Mucosa of rectum (tissue), 2 donors: ENCODE data around the gene KIF1B.

Source experiments
- H3K27ac ChIP-seq, 2 donors: one replicate each; pipeline ENCODE4 v1.7.0; 2013; ENCODE audit warnings: inconsistent platforms in 2 of 2, low read depth in 2 of 2, low read length in 2 of 2
- H3K27me3 ChIP-seq, 2 donors: one replicate each; pipeline ENCODE4 v1.7.0; 2013; ENCODE audit warnings: low read length in 2 of 2; ENCODE audit not compliant: control insufficient read depth in 2 of 2, insufficient read depth in 2 of 2
- H3K36me3 ChIP-seq, 2 donors: one replicate each; pipeline ENCODE4 v1.7.0; 2013; ENCODE audit warnings: low read length in 2 of 2; ENCODE audit not compliant: control insufficient read depth in 2 of 2, insufficient read depth in 2 of 2
- H3K4me1 ChIP-seq, 2 donors: one replicate each; pipeline ENCODE4 v1.7.0; 2013; ENCODE audit warnings: low read length in 2 of 2, mild to moderate bottlenecking in 1 of 2; ENCODE audit not compliant: control insufficient read depth in 2 of 2, insufficient read depth in 2 of 2
- H3K4me3 ChIP-seq, 2 donors: one replicate each; pipeline ENCODE4 v1.7.0; 2013; ENCODE audit warnings: low read length in 2 of 2
- H3K9ac ChIP-seq, 2 donors: one replicate each; pipeline ENCODE4 v1.7.0; 2013; ENCODE audit warnings: low read length in 2 of 2, low read depth in 1 of 2, mild to moderate bottlenecking in 1 of 2
- H3K9me3 ChIP-seq, 2 donors: one replicate each; pipeline ENCODE4 v1.7.0; 2013; ENCODE audit warnings: low read length in 2 of 2; ENCODE audit not compliant: control insufficient read depth in 2 of 2
- donor health status: healthy.
- donor health status: Normal muscosa, but diverticular disease.

KIF1B gene

GRCh38 chr1:10295481-10296085 is 85.2 kb downstream of the KIF1B start:
- peaks cover 33 to 39% of the 10 kb centered on the region in 2 donors for H3K36me3 ChIP-seq
- no peaks in the 10 kb centered on the region for H3K9me3 ChIP-seq
- H3K27me3 ChIP-seq: no peaks in the 10 kb centered on the region
- H3K4me1 ChIP-seq: no peaks in the 10 kb centered on the region
- H3K4me3 ChIP-seq: no peak overlapping the region
- H3K27ac ChIP-seq: no peak overlapping the region
- no peak overlapping the region for H3K9ac ChIP-seq

- H3K27me3 ChIP-seq: no peaks in the 10 kb centered on the region
- no peak overlapping the region for H3K27ac ChIP-seq
- H3K9ac ChIP-seq: no peak overlapping the region
- peak overlapping the region in 1 of 2 donors; percentile 48 for H3K4me3 ChIP-seq
- peaks cover 34 to 43% of the 10 kb centered on the region in 2 donors for H3K36me3 ChIP-seq
- H3K9me3 ChIP-seq: no peaks in the 10 kb centered on the region
- H3K4me1 ChIP-seq: no peaks in the 10 kb centered on the region
Measured at GRCh38 chr1:10299151-10299550, 88.8 kb downstream of the KIF1B start.

DNA sequence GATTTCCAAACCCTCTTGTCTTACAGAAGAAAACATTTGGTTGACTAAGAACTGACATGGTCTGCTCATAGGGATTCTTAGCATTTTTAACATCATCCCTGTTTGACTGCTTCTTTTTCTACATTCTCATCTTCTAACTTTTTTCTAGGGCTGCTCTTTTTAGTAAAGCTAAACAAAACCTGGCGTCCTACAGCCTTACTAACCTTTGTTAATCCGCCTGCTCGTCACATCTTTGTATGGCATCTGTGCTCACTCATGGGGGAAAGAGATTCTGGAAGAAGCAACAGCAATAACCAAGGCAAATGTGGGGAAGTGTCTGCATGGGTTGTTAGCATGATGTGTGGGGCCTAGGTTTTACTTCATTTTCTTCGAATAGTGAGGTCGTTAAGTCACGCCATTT is 92.0 kb downstream of the KIF1B start:
- no peak overlapping the region for H3K27ac ChIP-seq
- peaks cover 16 to 31% of the 10 kb centered on the region in 2 donors for H3K36me3 ChIP-seq
- H3K4me3 ChIP-seq: no peak overlapping the region
- no peaks in the 10 kb centered on the region for H3K9me3 ChIP-seq
- no peaks in the 10 kb centered on the region for H3K4me1 ChIP-seq
- no peak overlapping the region for H3K9ac ChIP-seq
- no peaks in the 10 kb centered on the region for H3K27me3 ChIP-seq

- H3K4me1 ChIP-seq: no peaks in the 10 kb centered on the region
- no peaks in the 10 kb centered on the region for H3K9me3 ChIP-seq
- H3K4me3 ChIP-seq: no peak overlapping the region
- H3K9ac ChIP-seq: no peak overlapping the region
- H3K36me3 ChIP-seq: peaks cover 14 to 30% of the 10 kb centered on the region in 2 donors
- no peaks in the 10 kb centered on the region for H3K27me3 ChIP-seq
- H3K27ac ChIP-seq: no peak overlapping the region
Measured at GRCh38 chr1:10304295-10304694, 93.9 kb downstream of the KIF1B start.

DNA sequence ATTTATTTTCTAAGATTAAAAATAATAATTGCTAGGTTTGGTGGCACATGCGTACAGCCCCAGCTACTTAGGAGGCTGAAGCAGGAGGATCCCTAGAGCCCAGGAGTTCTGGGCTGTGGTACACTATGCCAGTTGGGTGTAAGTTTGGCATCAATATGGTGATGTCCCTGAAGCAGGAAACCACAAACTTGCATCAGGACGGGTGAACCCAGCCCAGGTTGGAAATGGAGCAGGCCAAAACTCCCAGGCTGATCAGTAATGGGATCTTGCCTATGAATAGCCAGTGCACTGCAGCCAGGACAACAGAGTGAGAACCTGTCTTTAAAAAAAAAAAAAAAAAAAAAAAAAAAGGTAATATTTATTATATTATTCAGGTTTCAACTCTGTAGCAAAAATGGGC is 96.1 kb downstream of the KIF1B start:
- H3K27ac ChIP-seq: no peak overlapping the region
- no peaks in the 10 kb centered on the region for H3K27me3 ChIP-seq
- no peaks in the 10 kb centered on the region for H3K9me3 ChIP-seq
- no peak overlapping the region for H3K9ac ChIP-seq
- H3K4me3 ChIP-seq: no peak overlapping the region
- no peaks in the 10 kb centered on the region for H3K4me1 ChIP-seq
- peaks cover 15 to 32% of the 10 kb centered on the region in 2 donors for H3K36me3 ChIP-seq

- no peaks in the 10 kb centered on the region for H3K9me3 ChIP-seq
- H3K9ac ChIP-seq: no peak overlapping the region
- H3K27ac ChIP-seq: no peak overlapping the region
- no peaks in the 10 kb centered on the region for H3K4me1 ChIP-seq
- no peak overlapping the region for H3K4me3 ChIP-seq
- H3K27me3 ChIP-seq: no peaks in the 10 kb centered on the region
- peaks cover 15 to 32% of the 10 kb centered on the region in 2 donors for H3K36me3 ChIP-seq
Measured at GRCh38 chr1:10308001-10308400, 97.6 kb downstream of the KIF1B start.

DNA sequence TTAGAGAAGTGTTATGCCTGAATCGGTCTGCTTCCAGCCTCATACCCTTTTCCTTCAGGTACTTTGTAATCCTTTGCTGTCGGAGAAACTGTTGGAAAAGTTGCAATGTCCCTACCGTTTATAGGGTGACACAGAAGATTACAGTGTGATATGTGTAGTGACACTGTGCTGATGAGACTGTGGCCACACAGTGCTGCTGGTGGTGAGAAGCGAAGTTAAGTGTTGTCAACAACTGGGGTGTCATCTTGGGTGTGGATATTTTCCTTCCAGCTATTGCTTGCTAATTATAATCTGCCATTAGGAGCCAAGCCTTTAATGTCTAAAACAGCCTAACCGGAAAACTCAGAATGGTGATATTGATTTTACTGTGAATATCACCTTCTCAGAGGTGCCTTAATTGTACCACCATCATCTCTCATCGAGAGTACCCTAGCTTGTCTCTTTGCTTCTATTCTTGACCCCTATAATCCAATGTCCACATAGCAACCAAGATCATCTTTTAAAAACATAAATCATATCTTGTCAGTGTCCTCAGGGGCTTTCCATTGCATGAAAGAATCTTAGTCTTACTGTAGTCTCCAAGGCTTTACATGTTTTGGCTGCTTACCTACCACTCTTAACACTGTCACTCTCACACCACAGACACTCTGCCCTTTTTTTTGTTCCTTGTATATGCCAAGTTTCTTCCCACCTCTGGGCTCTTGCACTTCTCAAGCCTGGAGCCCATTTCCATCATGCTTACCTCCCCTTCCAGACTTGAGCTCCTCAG is 99.1 kb downstream of the KIF1B start:
- Histone ChIP-seq H3K36me3 (peaks cover 3 to 18% of the 10 kb centered on the region in 2 donors), H3K9ac (no peak overlapping the region), H3K27me3 (no peaks in the 10 kb centered on the region), H3K4me3 (no peak overlapping the region), H3K9me3 (no peaks in the 10 kb centered on the region), H3K27ac (no peak overlapping the region), H3K4me1 (no peaks in the 10 kb centered on the region)

- H3K4me1 ChIP-seq: no peaks in the 10 kb centered on the region
- no peak overlapping the region for H3K4me3 ChIP-seq
- H3K9ac ChIP-seq: no peak overlapping the region
- H3K27me3 ChIP-seq: no peaks in the 10 kb centered on the region
- H3K27ac ChIP-seq: no peak overlapping the region
- H3K9me3 ChIP-seq: no peaks in the 10 kb centered on the region
- peaks cover 2 to 3% of the 10 kb centered on the region in 2 donors for H3K36me3 ChIP-seq
Measured at GRCh38 chr1:10316752-10317151, 106.4 kb downstream of the KIF1B start.

DNA sequence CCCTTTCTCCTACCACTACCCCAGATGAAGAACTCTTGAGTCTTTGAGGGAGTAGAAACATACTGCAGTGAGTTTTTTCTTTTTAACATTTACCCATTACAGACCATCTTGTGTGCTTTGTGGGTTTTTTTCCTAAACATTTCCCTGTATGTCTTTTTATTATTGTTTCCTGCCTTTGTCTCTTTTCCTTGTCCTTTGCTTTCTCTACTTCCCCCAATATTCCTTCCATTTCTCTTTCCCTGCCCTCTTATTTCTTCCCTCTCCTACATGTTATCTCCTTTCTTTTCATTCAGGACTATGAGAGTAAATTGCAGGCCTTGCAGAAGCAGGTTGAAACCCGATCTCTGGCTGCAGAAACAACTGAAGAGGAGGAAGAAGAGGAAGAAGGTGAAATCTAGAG is 109.4 kb downstream of the KIF1B start:
- H3K27me3 ChIP-seq: no peaks in the 10 kb centered on the region
- H3K4me1 ChIP-seq: no peaks in the 10 kb centered on the region
- H3K9ac ChIP-seq: no peak overlapping the region
- H3K36me3 ChIP-seq: peaks cover 2 to 12% of the 10 kb centered on the region in 2 donors
- no peak overlapping the region for H3K27ac ChIP-seq
- no peaks in the 10 kb centered on the region for H3K9me3 ChIP-seq
- no peak overlapping the region for H3K4me3 ChIP-seq

DNA sequence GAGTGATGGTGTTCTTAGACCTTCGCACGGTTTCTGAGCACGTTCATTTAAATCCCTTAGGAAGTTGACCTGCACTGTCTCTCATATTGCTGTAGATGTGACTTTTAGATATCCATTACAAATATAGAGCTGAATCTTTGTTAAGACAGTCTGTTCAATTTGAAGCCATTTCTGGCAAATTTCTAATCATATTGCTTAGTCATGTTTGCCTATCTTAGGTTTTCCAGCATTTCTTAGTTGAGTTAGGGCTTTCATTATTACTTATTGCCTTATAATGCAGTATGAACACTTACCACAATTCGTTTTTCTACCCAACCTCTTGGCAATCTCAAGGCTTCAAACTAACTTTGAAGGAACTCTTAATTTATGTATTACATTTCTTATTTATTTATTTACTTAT is 110.0 kb downstream of the KIF1B start:
- Histone ChIP-seq H3K4me3 (no peak overlapping the region), H3K9ac (no peak overlapping the region), H3K27ac (no peak overlapping the region), H3K27me3 (no peaks in the 10 kb centered on the region), H3K9me3 (no peaks in the 10 kb centered on the region), H3K36me3 (peaks cover 3 to 16% of the 10 kb centered on the region in 2 donors), H3K4me1 (no peaks in the 10 kb centered on the region)
